ENCODE measurements around the gene ADAMTS10.
"Not testable (repeated sequence)": the region's sequence is repeated elsewhere in the genome, so short reads cannot be mapped to it uniquely, and the experiment has no call there.

Gene ADAMTS10

DNA sequence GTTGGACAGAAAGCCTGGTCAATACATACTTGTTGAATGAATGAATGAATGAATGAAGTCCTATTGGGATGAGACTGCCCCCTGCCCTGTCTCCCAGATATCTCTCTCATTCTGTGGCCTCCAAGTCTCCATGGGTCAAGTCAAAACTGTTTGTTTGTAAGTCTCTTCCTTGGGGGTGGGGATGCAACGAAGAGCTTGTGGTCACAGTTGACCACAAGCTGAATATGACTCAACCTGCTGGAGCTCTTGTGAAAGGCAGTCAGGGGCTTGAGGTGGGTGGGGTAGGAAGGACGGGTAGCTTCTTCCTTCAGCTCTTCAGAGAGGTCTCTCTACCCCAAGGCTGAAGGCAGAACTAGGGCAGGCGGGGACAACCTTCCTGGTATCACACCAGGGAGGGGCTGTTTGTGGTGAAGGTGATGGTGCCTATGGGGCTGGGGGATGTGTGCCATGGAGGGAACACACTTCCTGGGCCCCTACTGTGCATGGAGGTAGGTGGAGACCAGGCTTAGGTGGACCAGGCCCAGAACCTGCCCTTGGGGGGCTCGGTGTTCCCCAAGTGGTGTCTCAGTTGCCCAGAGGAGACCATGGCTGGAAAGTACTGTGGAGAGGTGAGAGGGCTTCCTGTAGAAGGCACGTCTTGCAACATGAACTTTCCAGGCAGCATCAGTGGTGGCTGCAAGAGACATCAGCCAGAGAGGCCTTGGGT is 41.3 kb downstream of the ADAMTS10 start:
- Mint-ChIP-seq H3K36me3 (ENCODE audit: low read depth) (peaks cover 47% of the 10 kb centered on the region), H3K27ac (peak overlapping the region; percentile 92), H3K4me1 (ENCODE audit: low read depth) (peaks cover 54% of the 10 kb centered on the region), H3K27me3 (ENCODE audit: low read depth) (no peaks in the 10 kb centered on the region), H3K9me3 (peaks cover 4% of the 10 kb centered on the region), H3K4me3 (peak overlapping the region; percentile 80)

DNA sequence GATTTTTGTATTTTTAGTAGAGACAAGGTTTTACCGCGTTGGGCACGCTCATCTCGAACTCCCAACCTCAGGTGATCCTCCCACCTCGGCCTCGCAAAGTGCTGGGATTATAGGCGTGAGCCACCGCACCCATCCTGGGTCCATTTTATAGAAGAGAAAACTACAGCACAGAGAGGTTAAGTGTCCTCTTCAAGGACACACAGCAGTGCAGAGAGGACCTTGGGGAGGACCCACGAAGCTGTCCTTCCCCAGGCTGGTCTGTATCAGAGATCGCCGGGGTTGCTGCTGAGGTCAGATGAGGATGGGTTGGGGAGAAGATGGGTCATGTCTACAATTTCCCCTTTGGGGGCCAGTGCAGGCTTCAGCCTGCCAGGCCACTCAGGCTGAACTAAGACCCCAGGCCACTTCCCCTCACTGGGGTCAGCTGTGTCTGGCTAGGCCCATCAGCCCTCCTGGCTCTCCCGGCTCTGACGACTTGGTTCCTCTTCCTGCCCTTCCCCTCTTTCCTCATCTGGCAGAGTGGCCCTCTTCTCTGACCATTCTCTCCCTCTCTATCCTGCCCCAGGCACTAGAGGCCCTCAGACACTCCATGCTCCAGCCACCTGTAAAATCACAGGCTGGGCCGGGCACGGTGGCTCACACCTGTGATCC is 42.9 kb downstream of the ADAMTS10 start:
- Mint-ChIP-seq H3K36me3 (ENCODE audit: low read depth) (peaks cover 37% of the 10 kb centered on the region), H3K4me1 (ENCODE audit: low read depth) (peaks cover 47% of the 10 kb centered on the region), H3K9me3 (no peaks in the 10 kb centered on the region), H3K27me3 (ENCODE audit: low read depth) (no peaks in the 10 kb centered on the region), H3K4me3 (no peak overlapping the region), H3K27ac (peak overlapping the region; percentile 81)

DNA sequence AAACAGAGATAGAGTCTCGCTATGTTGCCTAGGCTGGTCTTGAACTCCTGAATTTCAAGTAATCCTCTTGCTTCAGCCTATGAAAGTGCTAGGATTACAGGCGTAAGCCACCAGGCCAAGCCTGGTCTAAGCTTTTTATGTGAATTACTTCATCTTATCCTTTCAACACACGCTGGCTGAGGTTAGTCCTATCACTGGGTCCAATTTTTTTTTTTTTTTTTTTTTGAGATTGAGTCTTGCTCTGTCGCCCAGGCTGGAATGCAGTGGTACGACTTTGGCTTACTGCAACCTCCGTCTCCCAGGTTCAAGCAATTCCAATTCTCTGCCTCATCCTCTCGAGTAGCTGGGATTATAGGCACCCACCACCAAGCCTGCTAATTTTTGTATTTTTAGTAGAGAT is 43.7 kb downstream of the ADAMTS10 start:
- peaks cover 35% of the 10 kb centered on the region for H3K36me3 Mint-ChIP-seq (ENCODE audit: low read depth)
- H3K4me3 Mint-ChIP-seq = no peak overlapping the region
- H3K4me1 Mint-ChIP-seq (ENCODE audit: low read depth) = peaks cover 44% of the 10 kb centered on the region
- H3K9me3 Mint-ChIP-seq = no peaks in the 10 kb centered on the region
- no peak overlapping the region for H3K27ac Mint-ChIP-seq
- H3K27me3 Mint-ChIP-seq (ENCODE audit: low read depth) = no peaks in the 10 kb centered on the region

DNA sequence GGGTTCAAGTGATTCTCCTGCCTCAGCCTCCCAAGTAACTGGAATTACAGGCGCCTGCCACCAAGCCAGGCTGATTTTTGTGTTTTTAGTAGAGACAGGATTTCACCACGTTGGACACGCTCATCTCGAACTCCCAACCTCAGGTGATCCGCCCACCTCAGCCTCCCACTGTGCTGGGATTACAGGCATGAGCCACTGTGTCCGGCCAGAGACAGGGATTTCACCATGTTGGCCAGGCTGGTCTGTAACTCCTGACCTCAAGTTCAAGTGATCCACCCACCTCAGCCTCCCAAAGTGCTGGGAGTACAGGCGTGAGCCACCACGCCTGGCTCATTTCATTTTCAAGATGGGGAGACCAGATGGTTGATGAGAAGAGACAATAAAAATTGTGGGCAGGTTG is 45.6 kb downstream of the ADAMTS10 start:
- H3K4me3 Mint-ChIP-seq; H3K27me3 Mint-ChIP-seq (ENCODE audit: low read depth); H3K9me3 Mint-ChIP-seq; H3K27ac Mint-ChIP-seq: not testable (repeated sequence)
- peaks cover 34% of the 10 kb centered on the region for H3K36me3 Mint-ChIP-seq (ENCODE audit: low read depth)
- peaks cover 36% of the 10 kb centered on the region for H3K4me1 Mint-ChIP-seq (ENCODE audit: low read depth)

DNA sequence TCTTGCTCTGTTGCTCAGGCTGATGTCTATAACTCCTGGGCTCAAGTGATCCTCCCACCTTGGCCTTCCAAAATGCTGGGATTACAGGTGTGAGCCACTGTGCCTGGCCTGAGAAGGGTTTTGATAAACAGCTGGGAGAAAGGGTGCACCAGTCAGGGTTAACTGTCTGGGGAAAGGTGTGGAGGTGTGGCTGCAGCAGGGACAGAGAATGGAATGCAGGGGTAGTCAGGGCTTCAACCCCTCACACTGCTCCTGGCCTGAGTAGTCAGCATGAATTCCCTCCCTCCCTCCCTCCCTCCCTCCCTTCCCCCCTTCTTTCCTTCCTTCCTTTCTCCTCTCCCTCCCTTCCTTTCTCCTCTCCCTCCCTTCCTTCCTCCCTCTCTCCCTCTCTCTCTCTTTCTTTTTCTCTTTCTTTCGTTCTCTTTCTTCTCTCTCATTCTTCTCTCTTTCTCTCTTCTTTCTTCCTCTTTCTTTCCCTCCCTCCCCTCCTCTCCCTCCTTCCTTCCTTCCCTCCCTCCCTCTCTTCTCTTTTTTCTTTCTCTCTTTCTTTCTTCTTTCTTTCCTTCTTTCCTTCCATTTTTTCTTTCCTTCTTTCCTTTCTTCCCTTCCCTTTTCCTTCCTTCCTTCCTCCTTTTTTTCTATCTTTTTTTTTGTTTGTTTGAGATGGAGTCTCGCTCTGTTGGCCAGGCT is 49.3 kb downstream of the ADAMTS10 start:
- Mint-ChIP-seq H3K27me3 (ENCODE audit: low read depth) (no peaks in the 10 kb centered on the region), H3K27ac (peak overlapping the region; percentile 20), H3K4me1 (ENCODE audit: low read depth) (peaks cover 32% of the 10 kb centered on the region), H3K36me3 (ENCODE audit: low read depth) (peaks cover 25% of the 10 kb centered on the region), H3K9me3 (no peaks in the 10 kb centered on the region), H3K4me3 (no peak overlapping the region)

DNA sequence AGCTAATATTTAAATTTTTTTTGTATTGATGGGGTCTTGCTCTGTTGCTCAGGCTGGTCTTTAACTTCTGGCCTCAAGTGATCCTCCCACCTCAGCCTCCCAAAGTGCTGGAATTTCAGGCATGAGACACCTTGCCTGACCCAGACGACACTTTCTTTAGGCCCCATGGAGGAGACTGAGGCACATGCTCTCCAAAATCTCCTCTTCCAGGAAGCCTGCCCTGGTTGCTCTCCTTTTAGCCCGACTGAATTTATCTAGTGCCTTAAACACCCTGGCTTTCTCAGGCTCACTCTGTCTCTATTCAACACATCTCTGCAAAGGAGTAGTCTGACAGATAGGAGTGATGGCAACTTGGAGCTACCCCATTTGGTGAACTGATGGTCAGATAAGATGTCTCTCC is 52.2 kb downstream of the ADAMTS10 start:
- H3K27ac Mint-ChIP-seq = peak overlapping the region; percentile 80
- H3K27me3 Mint-ChIP-seq (ENCODE audit: low read depth) = no peaks in the 10 kb centered on the region
- no peaks in the 10 kb centered on the region for H3K9me3 Mint-ChIP-seq
- no peak overlapping the region for H3K4me3 Mint-ChIP-seq
- peaks cover 28% of the 10 kb centered on the region for H3K4me1 Mint-ChIP-seq (ENCODE audit: low read depth)
- peaks cover 27% of the 10 kb centered on the region for H3K36me3 Mint-ChIP-seq (ENCODE audit: low read depth)

DNA sequence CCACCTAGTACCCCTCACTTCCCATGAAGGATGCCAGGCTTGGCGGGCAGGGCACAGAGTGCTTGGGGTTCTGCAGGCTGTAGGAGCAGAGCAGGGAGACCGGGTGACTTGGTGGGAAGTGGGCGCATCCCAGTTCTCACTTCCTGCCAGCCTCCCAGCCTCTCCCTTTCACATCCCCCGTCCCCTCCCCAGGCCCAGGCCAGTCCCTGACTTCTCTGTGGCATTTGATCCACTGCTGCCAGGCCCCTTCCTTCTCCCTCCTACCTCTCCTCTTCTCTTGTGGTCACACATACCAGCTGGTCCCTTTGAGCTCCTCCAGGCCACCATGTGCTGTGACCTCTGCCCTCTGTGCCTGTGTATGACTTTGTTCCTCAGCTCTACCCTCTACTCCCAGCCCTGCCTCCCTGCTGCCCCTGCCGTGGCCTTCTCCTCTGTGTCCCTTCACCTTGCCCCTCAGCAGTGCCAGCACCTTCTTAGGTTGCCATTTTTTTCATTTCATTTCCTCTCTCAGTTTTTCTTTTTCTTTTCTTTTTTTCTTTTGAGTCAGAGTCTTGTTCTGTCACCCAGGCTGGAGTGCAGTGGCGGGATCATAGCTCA is 52.8 kb downstream of the ADAMTS10 start:
- no peaks in the 10 kb centered on the region for H3K9me3 Mint-ChIP-seq
- H3K27me3 Mint-ChIP-seq (ENCODE audit: low read depth) = no peaks in the 10 kb centered on the region
- H3K36me3 Mint-ChIP-seq (ENCODE audit: low read depth) = peaks cover 31% of the 10 kb centered on the region
- H3K27ac Mint-ChIP-seq = peak overlapping the region; percentile 80
- H3K4me3 Mint-ChIP-seq = no peak overlapping the region
- H3K4me1 Mint-ChIP-seq (ENCODE audit: low read depth) = peaks cover 27% of the 10 kb centered on the region

DNA sequence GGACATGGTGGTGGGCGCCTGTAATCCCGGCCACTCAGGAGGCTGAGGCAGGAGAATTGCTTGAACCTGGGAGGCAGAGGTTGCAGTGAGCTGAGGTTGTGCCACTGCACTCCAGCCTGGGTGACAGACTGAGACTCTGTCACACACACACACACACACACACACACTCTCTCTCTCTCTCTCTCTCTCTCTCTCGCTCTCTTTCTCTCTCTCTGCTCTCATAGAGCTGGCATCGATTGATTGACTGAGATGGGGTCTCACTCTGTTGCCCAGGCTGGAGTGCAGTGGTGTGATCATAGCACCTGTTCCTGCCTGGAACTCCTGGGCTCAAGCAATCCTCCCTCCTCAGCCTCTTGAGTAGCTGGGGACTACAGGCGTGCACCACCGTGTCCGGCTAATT is 56.8 kb downstream of the ADAMTS10 start:
- H3K9me3 Mint-ChIP-seq; H3K27ac Mint-ChIP-seq; H3K4me3 Mint-ChIP-seq; H3K27me3 Mint-ChIP-seq (ENCODE audit: low read depth): not testable (repeated sequence)
- Mint-ChIP-seq H3K4me1 (ENCODE audit: low read depth) (peaks cover 18% of the 10 kb centered on the region), H3K36me3 (ENCODE audit: low read depth) (peaks cover 47% of the 10 kb centered on the region)

DNA sequence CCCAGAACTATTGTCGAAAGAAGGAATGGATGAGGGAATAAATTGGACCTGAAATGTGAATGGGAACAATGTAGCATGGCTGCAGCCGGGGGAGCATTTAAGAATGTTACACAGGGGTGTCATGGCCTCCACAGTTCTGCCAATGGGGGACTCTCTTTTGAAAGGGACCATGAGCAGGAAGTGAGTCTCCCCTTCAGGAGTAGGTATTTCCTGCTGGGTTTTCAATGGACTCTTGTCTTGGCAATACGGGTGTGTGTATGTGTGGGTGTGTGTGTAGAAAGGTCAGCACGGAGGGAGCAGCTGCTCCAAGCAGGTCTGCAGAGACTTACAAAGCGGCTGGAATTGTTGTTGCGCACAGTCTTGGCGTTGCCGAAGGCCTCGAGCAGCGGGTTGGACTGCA is 57.7 kb downstream of the ADAMTS10 start:
- Mint-ChIP-seq H3K27ac (no peak overlapping the region), H3K4me1 (ENCODE audit: low read depth) (peaks cover 11% of the 10 kb centered on the region), H3K4me3 (no peak overlapping the region), H3K27me3 (ENCODE audit: low read depth) (no peaks in the 10 kb centered on the region), H3K36me3 (ENCODE audit: low read depth) (peaks cover 46% of the 10 kb centered on the region), H3K9me3 (no peaks in the 10 kb centered on the region)

DNA sequence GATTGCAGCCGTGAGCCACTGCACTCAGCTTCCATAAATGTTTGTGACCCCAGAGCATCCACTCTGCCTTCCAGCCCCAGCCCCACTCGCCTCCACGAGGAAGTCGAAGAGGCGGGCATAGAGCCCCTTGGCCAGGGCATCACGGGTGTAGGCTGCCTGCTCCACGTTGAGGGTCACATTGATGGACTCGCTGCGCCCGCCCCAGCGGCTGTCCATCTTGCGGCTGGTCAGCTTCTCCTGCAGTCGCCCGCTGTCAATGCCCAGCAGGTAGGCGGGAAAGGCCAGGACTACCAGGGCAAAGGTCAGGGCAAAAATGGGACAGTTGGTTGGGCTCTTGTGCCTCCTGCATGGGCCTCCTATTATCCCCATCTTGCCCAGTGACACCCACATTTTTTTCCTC is 60.4 kb downstream of the ADAMTS10 start:
- Mint-ChIP-seq H3K27ac (no peak overlapping the region), H3K4me1 (ENCODE audit: low read depth) (peaks cover 6% of the 10 kb centered on the region), H3K36me3 (ENCODE audit: low read depth) (peaks cover 51% of the 10 kb centered on the region), H3K4me3 (no peak overlapping the region), H3K9me3 (no peaks in the 10 kb centered on the region), H3K27me3 (ENCODE audit: low read depth) (no peaks in the 10 kb centered on the region)

DNA sequence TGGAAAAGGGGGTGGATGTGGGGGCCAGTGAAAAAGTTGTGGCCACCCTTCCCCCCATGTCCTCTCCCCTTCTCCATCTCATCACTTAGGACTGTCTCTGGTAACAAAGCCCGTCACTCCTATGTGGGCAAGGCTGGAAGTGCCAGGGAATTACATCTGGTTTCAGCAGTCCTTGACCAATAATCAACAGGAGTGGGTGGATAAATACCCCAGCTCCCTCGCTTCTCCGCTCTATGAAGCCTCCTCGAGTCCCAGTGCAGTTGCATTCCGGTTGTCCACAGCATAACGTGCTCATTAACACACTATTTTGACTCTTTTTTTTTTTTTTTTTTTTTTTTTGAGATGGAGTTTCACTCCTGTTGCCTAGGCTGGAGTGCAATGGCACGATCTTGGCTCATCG is 64.8 kb downstream of the ADAMTS10 start:
- H3K27me3 Mint-ChIP-seq (ENCODE audit: low read depth) = no peaks in the 10 kb centered on the region
- peaks cover 33% of the 10 kb centered on the region for H3K36me3 Mint-ChIP-seq (ENCODE audit: low read depth)
- H3K4me1 Mint-ChIP-seq (ENCODE audit: low read depth) = no peaks in the 10 kb centered on the region
- no peak overlapping the region for H3K27ac Mint-ChIP-seq
- H3K4me3 Mint-ChIP-seq = no peak overlapping the region
- no peaks in the 10 kb centered on the region for H3K9me3 Mint-ChIP-seq

DNA sequence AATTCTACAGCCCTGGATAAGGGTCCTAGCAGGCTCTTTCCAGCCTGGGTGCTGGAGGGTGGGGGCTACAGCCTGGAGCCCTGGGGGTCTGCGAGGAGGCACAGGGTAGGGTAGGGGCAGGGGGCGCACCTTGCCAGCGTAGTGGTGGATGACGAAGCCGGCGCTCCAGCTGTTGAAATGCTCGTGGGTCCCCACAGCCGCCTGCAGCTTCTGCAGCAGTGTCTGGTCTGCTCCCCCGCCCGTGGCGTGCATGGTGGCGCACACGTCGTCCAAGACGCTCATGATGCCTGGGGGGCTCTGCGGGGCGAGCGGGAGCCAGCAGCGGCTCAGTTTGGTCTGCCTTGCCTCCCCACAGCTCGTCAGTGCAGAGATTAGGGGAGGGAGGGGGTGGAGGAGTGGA is 66.3 kb downstream of the ADAMTS10 start:
- no peaks in the 10 kb centered on the region for H3K9me3 Mint-ChIP-seq
- no peaks in the 10 kb centered on the region for H3K27me3 Mint-ChIP-seq (ENCODE audit: low read depth)
- H3K4me1 Mint-ChIP-seq (ENCODE audit: low read depth) = no peaks in the 10 kb centered on the region
- H3K27ac Mint-ChIP-seq = no peak overlapping the region
- peaks cover 31% of the 10 kb centered on the region for H3K36me3 Mint-ChIP-seq (ENCODE audit: low read depth)
- no peak overlapping the region for H3K4me3 Mint-ChIP-seq

DNA sequence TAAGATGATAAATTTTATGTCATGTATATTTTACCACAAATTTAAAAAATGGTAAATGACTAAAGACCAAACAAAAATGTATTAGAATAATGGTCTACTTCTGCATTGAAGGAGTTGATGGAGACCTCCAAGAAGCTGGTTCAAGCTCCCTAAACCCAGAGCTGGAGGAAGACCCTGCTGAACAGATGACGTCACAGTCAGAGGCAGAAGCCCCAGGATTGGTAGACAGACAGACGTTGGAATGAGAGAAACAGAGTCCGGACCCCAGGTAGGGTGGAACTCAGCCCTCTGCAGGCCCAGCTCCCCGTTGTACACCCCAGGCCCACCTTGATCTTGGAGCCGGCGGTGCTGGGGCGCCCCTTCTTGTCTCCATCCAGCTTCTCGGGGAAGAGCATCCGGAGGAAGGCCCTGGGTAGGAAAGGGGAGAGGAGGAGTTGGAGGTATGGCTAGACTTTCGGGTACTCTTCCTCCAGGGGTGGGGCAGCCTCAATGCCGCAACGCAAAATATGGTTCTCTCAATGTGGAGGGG is 70.8 kb downstream of the ADAMTS10 start:
- peaks cover 39% of the 10 kb centered on the region for H3K36me3 Mint-ChIP-seq (ENCODE audit: low read depth)
- no peaks in the 10 kb centered on the region for H3K27me3 Mint-ChIP-seq (ENCODE audit: low read depth)
- H3K9me3 Mint-ChIP-seq = no peaks in the 10 kb centered on the region
- H3K4me1 Mint-ChIP-seq (ENCODE audit: low read depth) = peaks cover 3% of the 10 kb centered on the region
- no peak overlapping the region for H3K27ac Mint-ChIP-seq
- no peak overlapping the region for H3K4me3 Mint-ChIP-seq

DNA sequence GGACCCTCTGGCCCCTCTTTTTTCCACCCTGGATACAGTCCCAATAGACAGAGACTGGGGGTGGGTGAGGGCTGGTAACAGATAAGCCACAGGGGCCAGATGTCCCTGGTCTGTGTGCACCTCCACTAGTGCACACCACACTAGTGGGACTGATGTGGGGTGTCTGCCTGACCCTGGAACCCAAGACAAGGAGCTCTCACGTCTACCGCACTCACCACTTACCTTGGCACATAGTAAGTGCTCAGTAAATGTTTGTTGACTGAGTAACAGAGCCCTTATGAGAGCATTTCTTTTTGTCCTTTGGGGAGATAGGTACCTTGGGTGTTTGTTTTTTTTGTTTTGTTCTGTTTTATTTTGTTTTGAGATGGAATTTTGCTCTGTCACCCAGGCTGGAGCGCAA is 73.4 kb downstream of the ADAMTS10 start:
- Mint-ChIP-seq H3K9me3 (no peaks in the 10 kb centered on the region), H3K36me3 (ENCODE audit: low read depth) (peaks cover 45% of the 10 kb centered on the region), H3K27ac (no peak overlapping the region), H3K4me1 (ENCODE audit: low read depth) (peaks cover 3% of the 10 kb centered on the region), H3K4me3 (no peak overlapping the region), H3K27me3 (ENCODE audit: low read depth) (no peaks in the 10 kb centered on the region)

Measured in T-helper 1 cell treated with Interleukin-12 subunit alpha and Interleukin-12 subunit beta and Interleukin-4 antibody, amounts not matched to agents 30 μg/mL and 1 μg/mL, for 36 hours (primary cell).